Kidney tubule cell (primary cell): ENCODE results near the gene BMPR1B.
A peak's percentile ranks its signal among the peaks of the same experiment; 100 is the strongest.
"Not testable (repeated sequence)": the region's sequence is repeated elsewhere in the genome, so short reads cannot be mapped to it uniquely, and the experiment has no call there.

ENCODE experiments used
- DNase-seq: peaks from one replicate; pipeline ENCODE4 v3.0.0-alpha.2; 2018; ENCODE audit warnings: low spot score

BMPR1B gene

GRCh38 chr4:94833394-94833793 lies 75.6 kb downstream of the BMPR1B start:
- no peak for DNase-seq

- peak; percentile 14 for DNase-seq
Observed at GRCh38 chr4:94834501-94834900, 76.7 kb downstream of the BMPR1B start.

GRCh38 chr4:94841166-94841863 lies 83.6 kb downstream of the BMPR1B start:
- DNase-seq, result not testable (repeated sequence)

DNA sequence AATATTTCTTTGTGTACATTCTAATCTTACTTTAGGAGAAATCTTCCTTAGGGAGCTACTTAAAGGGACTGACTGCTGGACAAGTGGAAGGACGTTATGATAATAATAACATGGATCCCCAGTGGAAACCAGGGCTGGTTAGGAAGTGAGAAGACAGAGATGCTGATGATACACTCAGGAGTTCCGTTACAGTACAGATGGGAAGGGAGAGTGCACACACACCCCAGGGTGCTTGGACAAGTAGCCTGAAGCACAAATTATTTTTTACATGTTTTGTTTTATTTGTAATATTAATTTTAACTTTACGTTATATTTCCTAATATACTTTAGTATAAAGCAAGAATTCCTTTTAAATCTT lies 84.1 kb downstream of the BMPR1B start:
- DNase-seq, result no peak

DNA sequence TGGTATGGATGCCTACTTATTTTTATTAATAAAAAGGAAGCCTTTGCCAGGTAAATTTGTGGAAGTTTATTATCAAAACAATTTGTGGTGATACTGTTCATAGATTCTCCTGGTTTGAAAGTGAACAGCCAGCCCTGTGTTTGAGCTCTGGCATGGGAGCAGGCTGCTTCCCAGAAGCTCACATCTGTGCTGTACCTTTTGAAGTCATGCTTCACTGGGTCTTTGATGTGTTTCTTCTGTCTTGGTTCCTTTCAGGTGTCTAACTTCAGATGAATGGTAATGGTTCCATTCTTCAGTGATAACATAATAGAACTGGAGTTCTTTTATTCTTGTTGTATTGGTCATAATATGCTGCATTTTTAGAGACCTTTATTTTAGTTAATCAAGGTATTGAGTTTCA lies 85.5 kb downstream of the BMPR1B start:
- DNase-seq, result no peak

- no peak for DNase-seq
Observed at GRCh38 chr4:94848326-94848725, 90.6 kb downstream of the BMPR1B start.

DNA sequence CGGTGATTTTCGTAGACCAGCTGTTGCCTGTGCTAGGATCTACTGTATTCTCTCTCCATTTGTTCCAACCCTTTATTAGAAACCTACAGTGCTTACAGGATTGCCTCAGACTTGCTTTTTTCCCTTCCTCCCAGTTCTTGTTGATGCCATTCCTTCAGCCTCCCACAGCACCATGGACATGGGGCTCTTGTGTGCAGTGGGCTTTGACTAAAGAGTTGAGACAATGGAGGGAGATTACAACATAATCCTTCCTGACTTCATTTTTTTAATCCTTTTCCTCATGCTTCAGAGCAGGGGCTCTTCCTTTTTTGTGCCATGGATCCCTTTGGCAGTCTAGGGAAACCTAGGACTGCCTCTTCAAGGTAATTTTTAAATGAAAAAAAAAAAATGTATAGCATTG lies 92.1 kb downstream of the BMPR1B start:
- DNase-seq, result no peak

DNA sequence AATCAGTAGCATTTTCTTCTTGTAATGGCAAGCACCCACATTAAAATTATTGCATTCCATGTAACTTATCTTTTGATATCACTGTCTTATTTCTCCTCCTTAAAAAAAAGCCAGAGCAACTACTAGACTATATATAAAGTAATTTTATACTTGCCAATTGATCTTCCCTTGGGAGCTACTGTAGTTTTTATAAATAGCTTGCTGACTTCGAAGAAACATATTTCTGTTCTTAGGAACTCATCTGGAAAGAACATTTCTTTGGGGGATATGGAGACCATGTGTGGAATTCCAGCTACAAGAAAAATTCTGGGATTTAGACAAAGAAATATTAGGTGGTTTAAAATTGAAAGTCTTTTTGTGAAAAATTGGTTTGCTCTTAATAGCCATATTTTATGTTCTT lies 94.9 kb downstream of the BMPR1B start:
- no peak for DNase-seq

GRCh38 chr4:94856030-94856429 lies 98.3 kb downstream of the BMPR1B start:
- DNase-seq, result no peak

DNA sequence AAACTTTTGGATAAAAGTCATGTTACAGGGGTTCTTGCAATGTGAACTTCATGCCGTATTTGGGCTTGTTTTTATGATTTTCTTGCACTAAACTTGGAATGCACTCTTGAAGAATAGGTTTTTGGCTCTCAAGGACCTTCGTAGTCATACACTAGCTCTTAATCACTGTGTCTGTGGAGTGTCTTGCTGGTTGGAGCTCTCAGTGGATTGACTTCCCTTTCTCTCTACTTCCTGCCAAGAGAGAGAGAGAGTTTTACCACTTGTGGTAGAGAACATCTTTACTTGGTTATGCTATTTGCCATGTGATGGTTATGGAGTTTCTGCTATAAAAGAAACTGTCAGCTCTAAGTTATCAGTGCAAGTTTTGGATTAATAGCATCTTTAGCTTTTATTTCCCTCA lies 112.4 kb downstream of the BMPR1B start:
- no peak for DNase-seq

- DNase-seq, result no peak
Observed at GRCh38 chr4:94871644-94872305, 114.0 kb downstream of the BMPR1B start.

DNA sequence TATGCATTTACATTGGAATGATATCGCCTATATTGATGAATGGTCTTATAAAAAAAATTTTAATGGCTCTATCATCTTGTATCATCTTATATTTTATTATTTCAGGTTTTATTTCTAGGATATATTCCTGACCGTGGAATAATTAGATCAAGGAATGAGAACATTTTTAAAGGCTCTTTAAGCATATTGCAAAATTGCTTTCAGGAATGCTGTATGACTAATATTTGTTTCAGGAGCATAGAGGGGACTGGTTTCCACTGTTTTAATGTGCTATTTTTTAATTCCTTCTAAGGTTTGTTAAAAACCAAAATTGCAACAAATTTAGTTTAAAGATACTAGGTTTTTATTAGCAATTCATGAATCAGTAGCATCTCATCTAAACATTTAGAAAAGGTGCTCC lies 120.2 kb downstream of the BMPR1B start:
- DNase-seq, result no peak

DNA sequence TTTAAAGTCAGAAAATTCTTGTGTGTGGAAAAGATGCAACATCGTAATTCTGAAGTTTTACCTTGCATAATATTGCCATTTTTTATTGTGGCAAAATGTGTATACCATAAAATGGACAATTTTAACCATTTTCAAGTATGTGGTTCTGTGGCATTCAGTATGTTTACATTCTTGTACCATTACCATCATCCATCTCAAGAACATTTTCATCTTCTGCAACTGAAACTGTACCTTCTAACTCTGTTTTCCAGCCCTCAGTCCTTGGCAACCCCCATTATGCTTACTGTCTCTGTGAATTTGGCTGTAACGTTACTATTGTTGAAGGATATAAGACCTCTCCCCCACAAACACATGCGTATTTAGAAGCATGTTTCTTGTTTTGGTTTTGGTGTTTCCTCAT lies 123.2 kb downstream of the BMPR1B start:
- DNase-seq, result no peak

- DNase-seq, result no peak
Observed at GRCh38 chr4:94882756-94883155, 125.0 kb downstream of the BMPR1B start.

DNA sequence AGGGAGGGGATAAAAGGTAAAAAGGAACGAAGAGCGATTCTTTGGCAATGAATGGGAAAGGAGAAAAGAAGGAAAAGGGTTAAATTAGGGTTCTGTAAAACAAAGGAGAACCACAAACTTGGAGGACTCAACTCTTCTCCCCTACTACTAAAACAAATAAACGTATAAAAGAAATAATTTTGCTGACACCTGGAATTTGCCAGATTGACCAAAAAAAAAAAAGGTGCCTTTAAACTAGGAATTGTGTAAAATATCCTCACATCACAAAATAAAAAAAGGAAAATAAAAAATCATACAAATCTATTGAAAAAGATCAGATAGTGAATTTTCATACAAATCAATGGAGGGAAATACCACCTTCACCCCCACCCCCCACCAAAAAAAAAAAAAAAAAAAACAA lies 129.3 kb downstream of the BMPR1B start:
- DNase-seq, result no peak

DNA sequence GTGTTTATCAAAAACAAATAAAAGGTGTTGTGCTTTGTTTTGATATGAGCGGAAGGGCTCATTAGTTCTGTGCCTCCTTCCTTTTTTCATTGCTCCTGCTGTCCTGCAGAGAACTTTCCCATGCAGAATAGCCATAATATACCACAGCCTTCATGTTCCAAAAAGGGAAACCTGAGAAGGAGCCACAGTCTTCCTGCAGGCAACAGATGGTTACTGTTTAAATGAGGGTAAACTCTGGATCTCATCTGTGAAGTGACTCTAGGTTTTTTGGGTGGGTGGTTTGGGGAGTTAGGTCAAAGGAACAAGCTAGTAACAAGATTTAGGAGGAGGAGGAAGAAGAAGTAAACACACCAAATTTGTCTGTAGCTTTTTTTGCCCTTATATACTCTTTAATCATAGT lies 131.8 kb downstream of the BMPR1B start:
- no peak for DNase-seq

DNA sequence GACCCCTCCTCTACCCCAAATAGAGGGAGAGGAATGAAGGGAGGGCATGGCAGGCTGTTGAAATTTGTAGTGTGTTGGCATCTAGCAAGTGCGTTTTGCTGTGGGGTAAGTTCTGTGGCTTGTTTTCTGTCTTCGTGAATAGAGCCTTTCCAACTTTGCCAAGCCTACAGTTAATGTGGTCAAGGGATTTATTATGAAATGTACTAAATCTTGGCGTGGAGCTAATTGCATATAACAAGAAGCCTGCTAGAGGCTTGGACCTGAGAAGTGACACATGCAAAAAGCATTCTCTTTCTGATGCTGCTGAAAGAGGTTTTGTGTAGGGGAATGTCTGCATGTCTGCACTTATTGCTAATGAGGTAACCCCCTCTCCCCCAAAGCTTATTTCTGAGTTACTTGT lies 132.2 kb downstream of the BMPR1B start:
- DNase-seq, result peak; percentile 26

DNA sequence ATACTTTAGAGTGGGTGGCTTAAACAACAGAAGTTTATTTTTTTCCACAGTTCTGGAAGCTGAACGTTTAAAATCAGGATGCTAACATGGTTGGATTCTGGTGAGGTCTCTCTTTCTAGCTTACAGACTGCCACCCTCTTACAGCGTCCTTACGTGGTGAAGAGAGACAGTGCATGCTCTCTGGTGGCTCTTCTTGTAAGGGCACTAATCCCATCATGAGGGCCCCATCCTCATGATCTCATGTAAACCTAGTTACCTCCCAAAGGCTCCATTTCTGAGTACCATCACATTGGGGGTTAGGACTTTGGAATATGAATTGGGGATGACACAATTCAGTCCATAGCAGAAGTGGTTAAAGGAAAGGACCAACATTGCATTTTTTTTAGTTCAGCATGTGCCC lies 132.8 kb downstream of the BMPR1B start:
- DNase-seq, result no peak

DNA sequence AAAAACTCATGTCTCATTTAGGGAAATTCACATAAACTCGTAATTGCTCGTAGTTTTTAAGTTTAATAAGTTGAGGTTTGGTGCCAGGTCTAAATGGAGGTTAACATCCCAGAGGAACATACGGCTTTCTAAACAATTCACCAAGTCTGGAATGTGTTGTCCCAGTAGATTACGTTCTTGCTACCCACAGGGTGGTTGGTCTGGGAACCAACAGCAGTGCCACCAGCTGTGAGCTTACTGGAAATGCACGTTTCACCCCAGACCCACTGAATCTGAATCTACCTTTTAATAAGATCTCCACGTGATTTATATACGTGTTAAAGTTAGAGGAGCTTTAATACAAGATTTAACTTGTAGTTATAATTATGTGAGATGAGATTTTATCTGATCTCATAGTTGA lies 134.3 kb downstream of the BMPR1B start:
- no peak for DNase-seq

DNA sequence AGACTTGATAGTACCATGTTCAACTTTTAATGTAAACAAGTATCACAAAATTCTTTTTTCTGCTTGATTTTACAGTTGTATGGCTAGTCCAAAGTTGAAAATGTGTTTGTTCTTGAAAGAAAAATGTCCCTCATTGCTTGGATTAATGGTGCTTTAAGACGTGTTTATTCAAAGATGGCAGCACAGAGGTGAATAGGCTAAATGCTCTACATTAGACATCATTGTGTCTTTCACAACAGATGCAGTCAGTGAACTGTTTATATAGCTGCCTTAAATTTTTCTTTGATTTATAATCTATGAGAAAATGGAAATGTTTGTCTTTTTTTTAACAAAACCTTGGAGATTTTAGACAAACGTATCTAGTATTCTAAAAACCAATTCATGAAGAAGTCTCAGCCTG lies 137.3 kb downstream of the BMPR1B start:
- no peak for DNase-seq

GRCh38 chr4:94897023-94897422 lies 139.3 kb downstream of the BMPR1B start:
- no peak for DNase-seq

- DNase-seq, result no peak
Observed at GRCh38 chr4:94905511-94905910, 147.8 kb downstream of the BMPR1B start.

DNA sequence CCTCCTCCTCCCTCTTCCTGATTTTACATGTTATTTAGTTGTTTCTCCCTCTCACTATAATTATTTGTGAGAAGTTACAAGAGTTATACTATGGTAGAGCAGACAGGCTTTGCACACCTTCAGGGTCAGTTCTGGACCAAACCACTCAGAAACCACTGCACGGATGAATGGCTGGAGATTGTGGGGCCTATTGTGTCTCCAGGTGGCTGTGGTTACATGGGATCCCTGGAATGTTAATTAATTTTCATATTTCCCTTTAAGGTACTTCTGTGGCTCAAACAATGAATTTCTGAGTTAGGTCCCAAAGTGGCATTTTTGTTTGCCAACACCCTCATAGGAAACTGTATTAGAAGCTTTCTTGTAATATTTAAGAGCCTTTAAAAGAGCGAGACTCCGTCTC lies 151.9 kb downstream of the BMPR1B start:
- DNase-seq, result peak; percentile 60

GRCh38 chr4:94911106-94911505 lies 153.4 kb downstream of the BMPR1B start:
- peak; percentile 18 for DNase-seq
